SK-N-MC (cell line): ENCODE data around the gene EPB41L4A.

Experiments
- FOXP2 ChIP-seq: optimal IDR thresholded peaks from 2 replicates; pipeline ENCODE3; 2011; ENCODE audit warnings: mild to moderate bottlenecking, moderate library complexity; ENCODE audit not compliant: insufficient read depth; ENCODE audit errors: extremely low read length, control extremely low read depth
- POLR2AphosphoS5 ChIP-seq: IDR thresholded peaks from 2 replicates; pipeline ENCODE4 v1.6.1; 2012; ENCODE audit warnings: mild to moderate bottlenecking, low read depth, low read length, borderline replicate concordance

GRCh38 chr5:112371067-112371466, 48.0 kb downstream of the EPB41L4A start:
- no peak for TF ChIP-seq POLR2AphosphoS5
- TF ChIP-seq FOXP2, result no peak
